DND-41 (cell line): ENCODE measurements around the gene NSMCE3.
"Not testable (repeated sequence)": the region's sequence is repeated elsewhere in the genome, so short reads cannot be mapped to it uniquely, and the experiment has no call there.

Experiments
- CTCF ChIP-seq: IDR thresholded peaks from 2 replicates; pipeline ENCODE4 v1.5.1; 2012; ENCODE audit warnings: borderline replicate concordance, low read length, moderate library complexity, mild to moderate bottlenecking; ENCODE audit not compliant: poor library complexity, severe bottlenecking; ENCODE audit errors: extremely low read depth
- EZH2 ChIP-seq: IDR thresholded peaks from 3 replicates; pipeline ENCODE4 v1.6.1; 2012; ENCODE audit warnings: borderline replicate concordance, low read depth, mild to moderate bottlenecking, moderate library complexity, low read length, inconsistent platforms; ENCODE audit not compliant: severe bottlenecking

GRCh38 chr15:29224235-29224986, 45.2 kb downstream of the NSMCE3 start:
- TF ChIP-seq CTCF, EZH2: not testable (repeated sequence)
